HAP-1 (cell line): ENCODE data around the gene COX20.
"Not testable (repeated sequence)": the region's sequence is repeated elsewhere in the genome, so short reads cannot be mapped to it uniquely, and the experiment has no call there.

Source experiments
- DNase-seq, 2 experiments: peaks; one replicate each; pipeline ENCODE4 v3.0.0-alpha.2; 2016 to 2020; ENCODE audit warnings: low spot score in 2 of 2
- H3K27me3 ChIP-seq: fragments of 250-450 bp; sonication (Bioruptor Pico); 2 replicates; pipeline ENCODE4 v1.5.1; 2020; ENCODE audit warnings: low read depth, mild to moderate bottlenecking, moderate library complexity
- H3K36me3 ChIP-seq: fragments of 250-450 bp; sonication (Bioruptor Pico); replicated peaks from 2 replicates; pipeline ENCODE4 v1.5.1; 2020; ENCODE audit warnings: mild to moderate bottlenecking
- H3K4me1 ChIP-seq: fragments of 250-450 bp; sonication (Bioruptor Pico); 2 replicates; pipeline ENCODE4 v1.5.1; 2020; ENCODE audit warnings: mild to moderate bottlenecking
- H3K4me3 ChIP-seq: fragments of 250-450 bp; sonication (Bioruptor Pico); 2 replicates; pipeline ENCODE4 v1.5.1; 2020; ENCODE audit warnings: mild to moderate bottlenecking, moderate library complexity
- H3K9me3 ChIP-seq: fragments of 250-450 bp; sonication (Bioruptor Pico); 2 replicates; pipeline ENCODE4 v1.5.1; 2020; ENCODE audit warnings: mild to moderate bottlenecking, moderate library complexity
- in situ Hi-C: fragments of 300-500 bp; cut with MboI; formaldehyde crosslinking; loops from 3 replicates; pipeline ENCODE4 v1.14.3; 2020; ENCODE audit warnings: low sequenced_read_pairs, inconsistent platforms, mixed read lengths

COX20 gene

DNA sequence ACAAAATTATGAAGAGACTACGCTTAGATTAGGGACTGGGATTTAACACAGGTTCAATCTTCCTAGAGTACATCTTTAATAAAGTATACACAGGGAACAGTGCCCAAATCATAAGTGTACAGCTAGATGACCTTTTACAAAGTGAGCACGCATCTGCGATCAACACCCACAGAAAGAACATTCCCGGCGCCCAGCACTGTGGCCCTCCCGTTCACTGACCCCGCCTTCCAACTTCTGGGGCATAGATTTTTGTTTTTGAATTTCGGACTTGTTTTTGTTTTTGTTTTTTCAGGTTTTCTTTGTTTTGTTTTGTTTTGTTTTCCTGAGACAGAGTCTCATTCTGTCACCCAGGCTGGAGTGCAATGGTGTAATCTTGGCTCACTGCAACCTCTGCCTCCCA lies 30.6 kb upstream of the COX20 start:
- H3K4me3 ChIP-seq, result no peak overlapping the region
- no peaks in the 10 kb centered on the region for H3K27me3 ChIP-seq
- in situ Hi-C loops, result no loop called here
- DNase-seq, result no peak
- no peaks in the 10 kb centered on the region for H3K36me3 ChIP-seq
- H3K4me1 ChIP-seq, result no peaks in the 10 kb centered on the region
- H3K9me3 ChIP-seq, result no peaks in the 10 kb centered on the region

DNA sequence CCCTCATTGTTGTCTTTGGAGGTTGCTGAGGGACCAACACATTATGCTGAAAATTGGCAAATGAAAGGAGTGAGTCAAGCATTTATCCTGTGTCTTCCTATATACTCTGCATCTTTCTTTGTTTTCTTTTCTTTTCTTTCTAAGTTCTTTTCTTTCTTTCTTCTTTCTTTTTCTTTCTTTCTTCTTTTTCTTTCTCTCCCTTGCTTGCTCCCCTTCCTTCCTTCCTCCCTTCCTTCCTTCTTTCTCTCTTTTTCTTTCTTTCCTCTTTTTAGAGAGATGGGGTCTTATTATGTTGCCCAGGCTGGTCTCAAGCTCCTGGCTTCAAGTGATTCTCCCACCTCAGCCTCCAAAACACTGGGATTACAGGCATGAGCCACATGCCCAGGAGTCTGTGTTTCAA lies 28.3 kb upstream of the COX20 start:
- DNase-seq, result no peak
- no peaks in the 10 kb centered on the region for H3K4me1 ChIP-seq
- in situ Hi-C loops, result no loop called here
- no peaks in the 10 kb centered on the region for H3K27me3 ChIP-seq
- H3K9me3 ChIP-seq, result no peaks in the 10 kb centered on the region
- no peak overlapping the region for H3K4me3 ChIP-seq
- no peaks in the 10 kb centered on the region for H3K36me3 ChIP-seq

DNA sequence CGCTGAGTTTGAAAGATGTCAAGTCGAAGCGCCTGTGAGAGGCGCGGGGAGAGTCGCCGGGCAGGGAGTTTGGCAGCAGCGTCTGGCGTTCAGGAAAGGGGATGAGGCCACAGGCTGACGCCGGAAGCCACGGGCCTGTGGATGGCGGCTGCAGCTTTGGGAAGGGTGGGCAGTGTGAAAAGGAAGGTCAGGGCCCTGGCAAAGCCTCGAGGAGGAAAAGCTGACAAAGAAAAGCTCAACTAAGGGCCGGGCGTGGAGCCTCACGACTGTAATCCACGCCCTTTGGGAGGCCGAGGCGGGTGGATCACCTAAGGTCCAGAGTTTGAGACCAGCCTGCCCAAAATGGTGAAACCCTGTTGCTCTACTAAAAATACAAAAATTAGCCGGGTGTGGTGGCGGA lies 25.2 kb upstream of the COX20 start:
- in situ Hi-C loops, result no loop called here
- no peaks in the 10 kb centered on the region for H3K27me3 ChIP-seq
- no peak for DNase-seq

DNA sequence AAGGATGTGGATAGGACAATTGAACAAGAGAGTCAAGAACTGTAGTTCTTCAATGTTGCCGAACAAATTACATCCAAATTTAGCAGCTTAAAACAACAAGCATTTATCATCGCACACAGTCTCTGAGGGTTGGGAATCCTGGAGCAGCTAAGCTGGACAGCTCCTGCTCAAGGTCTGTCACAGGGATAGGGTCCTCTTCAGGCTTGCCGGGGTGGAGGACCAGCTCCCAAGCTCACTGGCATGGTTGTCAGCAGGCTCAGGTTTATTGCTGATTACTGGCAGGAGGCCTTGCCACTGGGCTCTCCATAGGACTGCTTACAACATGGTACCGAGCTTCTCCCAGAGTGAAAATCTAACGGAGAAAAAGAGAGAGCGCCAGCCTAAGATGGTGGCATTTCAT lies 22.1 kb upstream of the COX20 start:
- no peak overlapping the region for H3K4me3 ChIP-seq
- no peaks in the 10 kb centered on the region for H3K27me3 ChIP-seq
- no peaks in the 10 kb centered on the region for H3K36me3 ChIP-seq
- in situ Hi-C loops, result no loop called here
- H3K9me3 ChIP-seq, result no peaks in the 10 kb centered on the region
- DNase-seq, result no peak
- H3K4me1 ChIP-seq, result no peaks in the 10 kb centered on the region

More for the DNA sequence above, 25.2 kb upstream of the COX20 start:
- H3K4me3 ChIP-seq, result no peak overlapping the region
- no peaks in the 10 kb centered on the region for H3K9me3 ChIP-seq
- no peaks in the 10 kb centered on the region for H3K36me3 ChIP-seq
- H3K4me1 ChIP-seq, result no peaks in the 10 kb centered on the region

DNA sequence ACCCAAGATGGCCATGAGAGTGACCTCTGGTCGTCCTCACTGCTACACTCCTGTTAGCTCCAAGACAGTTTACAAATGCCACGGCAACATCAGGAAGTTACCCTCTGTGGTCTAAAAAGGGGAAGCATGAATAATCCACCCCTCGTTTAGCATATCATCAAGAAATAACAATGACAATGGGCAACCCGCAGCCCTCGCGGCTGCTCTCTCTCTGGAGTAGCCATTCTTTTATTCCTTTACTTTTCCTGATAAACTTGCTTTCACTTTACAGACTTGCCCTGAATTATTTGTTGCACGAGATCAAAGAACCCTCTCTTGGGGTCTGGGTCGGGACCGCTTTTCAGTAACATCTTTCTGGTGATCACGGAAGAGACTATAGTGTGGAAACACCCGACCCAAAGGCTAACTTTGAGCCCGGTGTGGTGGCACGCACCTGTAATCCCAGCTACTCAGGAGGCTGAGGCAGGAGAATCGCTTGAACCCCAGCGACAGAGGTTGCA lies 19.8 kb upstream of the COX20 start:
- in situ Hi-C loops, result no loop called here
- H3K36me3 ChIP-seq, result no peaks in the 10 kb centered on the region
- no peaks in the 10 kb centered on the region for H3K4me1 ChIP-seq
- no peak overlapping the region for H3K4me3 ChIP-seq
- DNase-seq, result peak in 1 of 2 experiments; percentile 34
- no peaks in the 10 kb centered on the region for H3K9me3 ChIP-seq
- H3K27me3 ChIP-seq, result no peaks in the 10 kb centered on the region

DNA sequence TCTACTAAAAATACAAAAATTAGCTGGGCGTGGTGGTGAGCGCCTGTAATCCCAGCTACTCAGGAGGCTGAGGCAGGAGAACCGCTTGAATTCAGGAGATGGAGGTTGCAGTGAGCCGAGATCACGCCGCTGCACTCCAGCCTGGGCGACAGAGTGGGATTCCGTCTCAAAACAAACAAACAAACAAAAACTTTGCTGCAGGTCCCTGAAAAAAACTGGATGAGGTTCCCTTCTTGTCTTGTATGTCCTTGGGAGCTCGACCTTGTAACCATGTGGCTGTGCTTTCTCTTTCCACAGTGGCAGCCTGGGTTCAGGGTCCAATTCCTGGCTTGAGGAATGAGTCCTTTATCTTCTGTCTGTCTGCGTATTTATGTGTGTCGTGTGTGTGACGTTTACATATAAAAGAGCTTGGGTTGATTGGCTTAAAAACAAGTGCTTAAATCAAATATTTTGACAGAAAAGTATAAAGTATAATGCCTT lies 18.0 kb upstream of the COX20 start:
- Histone ChIP-seq H3K27me3 (no peaks in the 10 kb centered on the region), H3K9me3 (no peaks in the 10 kb centered on the region), H3K4me3 (no peak overlapping the region), H3K4me1 (no peaks in the 10 kb centered on the region), H3K36me3 (no peaks in the 10 kb centered on the region)
- no peak for DNase-seq
- in situ Hi-C loops, result no loop called here

DNA sequence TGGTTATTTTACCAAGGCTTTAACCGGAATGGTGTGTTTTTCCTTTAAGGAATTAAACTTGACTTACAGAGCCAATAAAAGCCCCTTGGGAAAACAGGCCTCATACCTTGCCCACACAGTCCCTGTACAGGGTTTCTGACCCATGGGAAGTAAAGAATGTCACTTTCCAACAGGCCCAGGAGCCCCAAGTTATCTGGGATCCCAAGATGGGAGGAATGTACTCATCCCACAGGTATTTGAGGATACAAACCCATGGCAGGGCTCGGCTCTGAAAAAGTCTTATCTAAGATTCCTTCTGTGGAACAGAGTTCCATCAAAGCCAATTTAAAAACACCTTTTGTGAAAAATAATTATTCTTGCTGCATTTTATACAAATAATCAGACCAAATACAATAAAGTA lies 15.3 kb upstream of the COX20 start:
- DNase-seq, result no peak
- Histone ChIP-seq H3K9me3 (no peaks in the 10 kb centered on the region), H3K36me3 (no peaks in the 10 kb centered on the region), H3K4me1 (peaks cover under 1% of the 10 kb centered on the region), H3K27me3 (no peaks in the 10 kb centered on the region), H3K4me3 (no peak overlapping the region)
- in situ Hi-C loops, result no loop called here

DNA sequence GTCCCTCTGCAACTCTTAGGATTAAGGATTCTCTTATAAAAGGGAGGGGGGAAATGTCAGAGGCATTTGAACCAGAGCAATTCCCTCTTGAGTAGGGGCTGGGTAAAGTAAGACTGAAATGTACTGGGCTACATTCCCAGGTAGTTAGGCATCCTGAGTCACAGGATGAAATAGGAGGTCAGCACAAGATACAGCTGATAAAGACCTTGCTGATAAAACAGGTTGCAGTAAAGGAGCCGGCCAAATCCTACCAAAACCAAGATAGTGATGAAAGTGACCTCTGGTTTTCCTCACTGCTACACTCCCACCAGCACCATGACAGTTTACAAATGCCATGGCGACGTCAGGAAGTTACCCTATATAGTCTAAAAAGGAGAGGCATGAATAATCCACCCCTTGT lies 14.3 kb upstream of the COX20 start:
- Histone ChIP-seq H3K9me3 (no peaks in the 10 kb centered on the region), H3K4me1 (peaks cover 8% of the 10 kb centered on the region), H3K4me3 (no peak overlapping the region), H3K36me3 (no peaks in the 10 kb centered on the region), H3K27me3 (no peaks in the 10 kb centered on the region)
- no peak for DNase-seq
- in situ Hi-C loops, result no loop called here

DNA sequence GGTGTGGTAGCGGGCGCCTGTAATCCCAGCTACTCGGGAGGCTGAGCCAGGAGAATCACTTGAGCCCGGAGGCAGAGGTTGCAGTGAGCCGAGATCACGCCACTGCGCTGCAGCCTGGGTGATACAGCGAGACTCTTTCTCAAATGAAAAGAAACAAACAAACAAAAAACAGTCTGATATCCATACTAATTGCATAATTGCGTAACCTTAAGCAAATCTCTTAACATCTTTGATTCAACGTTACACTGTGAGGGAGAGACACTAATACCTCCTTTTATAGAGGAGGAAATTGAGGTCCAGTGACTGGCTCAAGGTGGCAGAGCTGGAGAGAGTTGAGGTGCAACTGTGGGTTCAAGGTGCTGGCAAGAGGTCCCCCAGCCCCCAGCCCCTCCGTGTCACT lies 12.6 kb upstream of the COX20 start:
- H3K27me3 ChIP-seq, result no peaks in the 10 kb centered on the region
- H3K9me3 ChIP-seq, result no peaks in the 10 kb centered on the region
- no peaks in the 10 kb centered on the region for H3K36me3 ChIP-seq
- no peak overlapping the region for H3K4me3 ChIP-seq
- H3K4me1 ChIP-seq, result peaks cover 8% of the 10 kb centered on the region
- in situ Hi-C loops, result no loop called here
- no peak for DNase-seq

DNA sequence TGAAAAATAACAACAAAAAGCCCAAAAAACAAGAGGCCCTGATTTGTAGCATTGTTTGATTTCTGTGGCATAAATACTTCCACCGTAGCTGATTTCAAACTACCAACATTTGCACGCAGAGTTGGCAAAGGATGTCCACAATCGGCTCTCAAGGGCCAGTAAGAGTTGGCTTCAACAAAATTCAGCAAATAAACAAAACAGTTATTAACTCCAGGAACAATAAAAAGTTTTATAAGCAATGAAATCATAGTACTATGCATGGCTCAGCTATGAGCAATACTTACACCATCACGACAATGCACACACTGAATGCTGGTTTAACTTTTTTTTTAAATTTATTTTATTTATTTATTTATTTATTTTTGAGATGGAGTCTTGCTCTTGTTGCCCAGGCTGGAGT lies 8.7 kb upstream of the COX20 start:
- in situ Hi-C loops, result no loop called here
- Histone ChIP-seq H3K27me3 (no peaks in the 10 kb centered on the region), H3K4me1 (peaks cover 8% of the 10 kb centered on the region), H3K9me3 (no peaks in the 10 kb centered on the region), H3K4me3 (no peak overlapping the region), H3K36me3 (no peaks in the 10 kb centered on the region)
- DNase-seq, result no peak

DNA sequence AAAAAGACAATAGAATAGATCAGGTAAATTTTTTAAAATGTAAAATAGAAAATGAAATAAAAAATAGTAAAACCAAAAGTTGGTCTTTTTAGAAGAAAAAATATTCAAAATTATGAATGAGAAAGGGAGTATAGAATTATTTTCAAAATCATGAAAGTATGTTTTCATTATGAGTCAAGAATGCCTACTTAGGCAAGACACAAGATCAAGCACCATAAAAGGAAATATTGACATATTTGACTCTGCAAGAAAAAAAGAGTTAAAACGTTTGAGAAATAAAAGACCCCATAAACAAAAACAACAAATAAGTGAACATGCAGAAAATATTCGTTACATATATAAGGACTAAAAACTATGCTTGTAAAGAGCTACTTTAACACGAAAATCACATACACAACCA lies 4.8 kb upstream of the COX20 start:
- in situ Hi-C loops, result no loop called here
- H3K27me3 ChIP-seq, result no peaks in the 10 kb centered on the region
- H3K4me1 ChIP-seq, result peaks cover 9% of the 10 kb centered on the region
- no peaks in the 10 kb centered on the region for H3K9me3 ChIP-seq
- DNase-seq, result no peak
- H3K36me3 ChIP-seq, result no peaks in the 10 kb centered on the region
- no peak overlapping the region for H3K4me3 ChIP-seq

DNA sequence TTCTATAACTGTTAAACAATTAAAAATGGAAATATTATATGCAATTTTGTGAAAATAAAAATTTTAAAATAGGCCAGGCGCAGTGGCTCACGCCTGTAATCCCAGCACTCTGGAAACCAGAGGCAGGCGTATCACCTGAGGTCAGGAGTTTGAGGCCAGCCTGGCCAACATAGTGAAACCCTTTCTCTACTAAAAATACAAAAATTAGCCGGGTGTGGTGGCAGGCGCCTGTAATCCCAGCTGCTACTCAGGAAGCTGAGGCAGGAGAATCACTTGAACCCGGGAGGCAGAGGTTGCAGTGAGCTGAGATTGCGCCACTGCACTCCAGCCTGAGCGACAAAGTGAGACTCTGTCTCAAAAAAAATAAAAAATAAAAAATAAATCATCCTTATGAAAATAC lies 2.2 kb upstream of the COX20 start:
- H3K4me3 ChIP-seq, result peak overlapping the region; percentile 56
- H3K4me1 ChIP-seq, result peaks cover 17% of the 10 kb centered on the region
- DNase-seq, in situ Hi-C loops, H3K9me3 ChIP-seq, H3K27me3 ChIP-seq, H3K36me3 ChIP-seq: not testable (repeated sequence)

DNA sequence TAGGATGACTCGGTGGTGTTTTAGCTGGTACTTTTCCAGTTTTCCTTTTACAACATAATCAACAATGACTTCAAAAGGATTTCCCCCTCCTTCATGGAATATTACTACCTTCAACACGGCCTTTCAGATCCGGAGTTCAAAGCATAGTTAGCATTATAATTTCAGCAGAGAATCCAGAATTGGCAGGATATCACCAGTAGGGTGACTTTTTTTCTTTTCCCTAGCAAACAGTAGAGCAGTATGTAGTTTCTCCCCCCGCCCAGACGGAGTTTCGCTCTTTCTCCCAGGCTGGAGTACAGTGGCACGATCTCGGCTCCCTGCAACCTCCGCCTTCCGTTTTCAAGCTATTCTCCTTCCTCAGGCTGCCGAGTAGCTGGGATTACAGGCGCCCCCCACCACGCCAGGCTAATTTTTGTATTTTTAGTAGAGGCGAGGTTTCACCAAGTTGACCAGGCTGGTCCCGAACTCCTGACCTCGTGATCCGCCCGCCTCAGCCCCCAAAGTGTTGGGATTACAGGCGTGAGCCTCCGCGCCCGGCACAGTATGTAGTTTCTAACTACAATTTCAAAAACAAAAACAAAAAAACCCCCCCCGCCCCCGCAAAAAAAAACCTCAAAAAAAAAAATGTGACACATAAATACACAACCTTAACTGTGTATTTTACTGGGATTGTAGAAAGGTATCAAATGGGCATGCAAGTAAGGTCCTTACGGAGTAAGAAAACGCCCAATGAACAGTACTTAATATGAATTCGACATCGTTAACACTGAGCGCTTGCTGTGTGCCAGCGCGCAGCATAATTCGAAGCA lies 1.5 kb upstream of the COX20 start:
- peaks cover 17% of the 10 kb centered on the region for H3K4me1 ChIP-seq
- in situ Hi-C loops, result no loop called here

DNA sequence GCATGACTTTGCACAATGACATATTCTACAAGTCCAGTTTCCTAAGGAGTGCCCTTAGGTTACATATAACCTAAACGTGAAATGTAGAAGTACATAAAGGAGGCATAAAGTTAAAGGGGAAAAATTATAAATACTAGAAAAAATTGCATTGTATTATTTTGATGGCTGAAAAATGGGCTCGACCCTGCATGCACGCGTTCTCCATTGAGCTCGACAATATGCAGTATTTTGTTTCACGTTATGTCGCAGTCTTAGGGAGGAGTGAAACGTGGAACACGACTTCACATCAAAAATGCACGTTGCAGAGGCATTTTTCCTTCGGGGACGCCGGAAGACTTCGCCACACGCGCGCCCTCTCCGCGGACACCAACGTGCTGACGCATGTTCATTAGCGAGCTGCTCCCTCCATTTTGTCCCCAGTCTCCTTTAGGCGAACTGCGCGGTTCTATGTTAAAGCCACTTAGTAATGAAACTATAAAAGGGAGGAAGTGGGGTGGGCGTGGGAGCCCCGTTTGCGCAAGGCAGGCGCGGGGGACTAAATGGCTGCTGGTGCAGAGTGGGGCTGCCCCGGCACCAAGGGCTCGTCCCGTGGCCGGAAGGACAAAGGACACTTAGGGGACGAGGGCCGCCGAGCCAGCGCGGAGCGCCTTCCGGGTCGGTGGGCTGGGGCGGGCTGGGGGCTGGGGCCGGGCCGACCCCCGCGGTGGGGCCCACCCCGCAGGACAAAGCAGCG lies 749 bp upstream of the COX20 start:
- peak overlapping the region; percentile 56 for H3K4me3 ChIP-seq
- DNase-seq, result peak in 1 of 2 experiments; percentile 79
- H3K9me3 ChIP-seq, result no peaks in the 10 kb centered on the region
- H3K36me3 ChIP-seq, result peaks cover 13% of the 10 kb centered on the region
- in situ Hi-C loops, result no loop called here
- H3K4me1 ChIP-seq, result peaks cover 17% of the 10 kb centered on the region
- H3K27me3 ChIP-seq, result no peaks in the 10 kb centered on the region

More for the DNA sequence above, 1.5 kb upstream of the COX20 start:
- H3K4me3 ChIP-seq, result peak overlapping the region; percentile 56
- H3K36me3 ChIP-seq, result peaks cover 7% of the 10 kb centered on the region
- H3K27me3 ChIP-seq, result no peaks in the 10 kb centered on the region
- DNase-seq, result peak; percentile 77 to 86
- H3K9me3 ChIP-seq, result no peaks in the 10 kb centered on the region
